ENCODE measurements around the gene COPG1.
"Not testable (repeated sequence)": the region's sequence is repeated elsewhere in the genome, so short reads cannot be mapped to it uniquely, and the experiment has no call there.

DNA sequence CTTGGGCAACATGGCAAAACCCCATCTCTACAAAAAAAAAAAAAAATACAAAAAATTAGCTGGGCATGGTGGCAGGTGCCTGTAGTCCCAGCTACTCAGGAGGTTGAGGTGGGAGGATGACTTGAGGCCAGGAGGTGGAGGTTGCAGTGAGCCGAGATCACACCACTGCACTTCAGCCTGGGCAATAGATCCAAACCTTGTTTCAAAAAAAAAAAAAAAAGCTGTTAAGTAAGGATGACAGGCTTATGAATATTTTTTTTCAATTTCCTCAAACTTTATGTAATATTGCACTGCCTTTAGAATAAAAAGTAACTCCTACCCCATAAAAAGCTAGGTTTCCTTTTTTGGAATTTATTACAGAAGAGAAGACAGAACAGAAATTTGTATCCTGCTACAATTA lies 25.0 kb upstream of the COPG1 start:
- TF ChIP-seq POLR2A (IDR thresholded peaks at IDR 0.05), result not testable (repeated sequence)
- TF ChIP-seq, protein P1, sequence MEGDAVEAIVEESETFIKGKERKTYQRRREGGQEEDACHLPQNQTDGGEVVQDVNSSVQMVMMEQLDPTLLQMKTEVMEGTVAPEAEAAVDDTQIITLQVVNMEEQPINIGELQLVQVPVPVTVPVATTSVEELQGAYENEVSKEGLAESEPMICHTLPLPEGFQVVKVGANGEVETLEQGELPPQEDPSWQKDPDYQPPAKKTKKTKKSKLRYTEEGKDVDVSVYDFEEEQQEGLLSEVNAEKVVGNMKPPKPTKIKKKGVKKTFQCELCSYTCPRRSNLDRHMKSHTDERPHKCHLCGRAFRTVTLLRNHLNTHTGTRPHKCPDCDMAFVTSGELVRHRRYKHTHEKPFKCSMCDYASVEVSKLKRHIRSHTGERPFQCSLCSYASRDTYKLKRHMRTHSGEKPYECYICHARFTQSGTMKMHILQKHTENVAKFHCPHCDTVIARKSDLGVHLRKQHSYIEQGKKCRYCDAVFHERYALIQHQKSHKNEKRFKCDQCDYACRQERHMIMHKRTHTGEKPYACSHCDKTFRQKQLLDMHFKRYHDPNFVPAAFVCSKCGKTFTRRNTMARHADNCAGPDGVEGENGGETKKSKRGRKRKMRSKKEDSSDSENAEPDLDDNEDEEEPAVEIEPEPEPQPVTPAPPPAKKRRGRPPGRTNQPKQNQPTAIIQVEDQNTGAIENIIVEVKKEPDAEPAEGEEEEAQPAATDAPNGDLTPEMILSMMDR (IDR thresholded peaks at IDR 0.05), result not testable (repeated sequence)
